Measurements from ENCODE around the gene NCAPG2.

DNA sequence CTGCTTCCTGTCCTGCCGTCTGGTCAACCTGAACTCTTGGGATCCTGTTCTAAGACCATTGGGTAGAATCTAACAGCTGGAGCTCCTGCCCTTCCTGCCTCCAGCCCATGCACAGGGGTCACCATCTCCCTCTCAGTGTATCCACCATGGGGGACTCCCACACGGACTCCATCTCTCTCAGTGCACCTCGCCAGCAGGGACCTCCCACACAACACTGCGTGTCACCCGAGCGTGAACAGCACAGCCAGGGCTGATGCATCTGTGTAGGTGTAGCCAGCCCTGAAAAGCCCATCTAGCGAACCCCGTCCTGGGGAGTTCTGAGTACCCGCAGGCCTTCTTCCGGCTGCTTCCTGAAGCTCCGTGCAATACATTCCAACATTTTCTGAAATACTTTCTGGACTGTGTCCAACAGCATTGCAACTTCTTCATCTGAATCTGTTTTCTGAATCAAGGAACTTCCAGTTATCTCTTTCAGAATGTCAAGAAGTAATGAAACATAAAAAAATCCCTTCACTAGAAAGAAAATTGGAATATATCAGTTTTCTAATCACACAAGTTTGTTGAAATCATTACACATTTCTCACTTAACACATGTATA lies 52.5 kb downstream of the NCAPG2 start:
- TF ChIP-seq EZH2 (IDR thresholded peaks at IDR 0.05; ENCODE audit: borderline replicate concordance, insufficient read depth, low read length, poor library complexity, severe bottlenecking) (no peak), CTCF (IDR thresholded peaks at IDR 0.05; ENCODE audit: poor library complexity, severe bottlenecking) (no peak), EP300 (conservative IDR thresholded peaks at IDR 0.05; ENCODE audit: poor library complexity, severe bottlenecking) (no peak)
